NOMO-1 treated with DMSO at 0.1 percent for 48 hours (cell line): ENCODE data around the gene TRMT10B.
A peak's percentile ranks its signal among the peaks of the same experiment; 100 is the strongest.
"Not testable (repeated sequence)": the region's sequence is repeated elsewhere in the genome, so short reads cannot be mapped to it uniquely, and the experiment has no call there.

Source experiments
- DNase-seq: peaks from one replicate; lab custom pipeline; 2025; ENCODE audit not compliant: unreplicated experiment; lab: John Stamatoyannopoulos, UW

Gene TRMT10B

GRCh38 chr9:37800631-37801286 is 47.2 kb downstream of the TRMT10B start, which contains the start of gene DCAF10:
TSS of gene DCAF10 (plus strand) at chr9:37800797. CDS start at chr9:37800867, 70 bp downstream.
- DNase-seq = peak; percentile 26

- DNase-seq = no peak
Observed at GRCh38 chr9:37801287-37801850, 47.8 kb downstream of the TRMT10B start.

GRCh38 chr9:37801959-37802711 is 48.5 kb downstream of the TRMT10B start:
- DNase-seq = no peak

GRCh38 chr9:37806271-37806670 is 52.7 kb downstream of the TRMT10B start:
- DNase-seq = no peak

GRCh38 chr9:37809676-37810075 is 56.1 kb downstream of the TRMT10B start:
- DNase-seq = not testable (repeated sequence)

GRCh38 chr9:37811906-37812476 is 58.4 kb downstream of the TRMT10B start:
- no peak for DNase-seq

GRCh38 chr9:37812773-37813379 is 59.3 kb downstream of the TRMT10B start:
- no peak for DNase-seq

- no peak for DNase-seq
Observed at GRCh38 chr9:37818849-37819248, 65.2 kb downstream of the TRMT10B start.

GRCh38 chr9:37820142-37820541 is 66.5 kb downstream of the TRMT10B start:
- DNase-seq = no peak

- DNase-seq = not testable (repeated sequence)
Observed at GRCh38 chr9:37825174-37825573, 71.6 kb downstream of the TRMT10B start.

GRCh38 chr9:37827483-37828165 is 74.0 kb downstream of the TRMT10B start:
- no peak for DNase-seq
